Activated CD4-positive, CD25-positive, alpha-beta regulatory T cell treated with anti-CD3 and anti-CD28 coated beads, Interleukin-2, amount 50 U/mL, for 72 hours (primary cell): ENCODE data around the gene ANO6.
"Not testable (repeated sequence)": the region's sequence is repeated elsewhere in the genome, so short reads cannot be mapped to it uniquely, and the experiment has no call there.

Experiments
- DNase-seq: peaks from one replicate; pipeline ENCODE4 v3.0.0; 2021

ANO6 gene

DNA sequence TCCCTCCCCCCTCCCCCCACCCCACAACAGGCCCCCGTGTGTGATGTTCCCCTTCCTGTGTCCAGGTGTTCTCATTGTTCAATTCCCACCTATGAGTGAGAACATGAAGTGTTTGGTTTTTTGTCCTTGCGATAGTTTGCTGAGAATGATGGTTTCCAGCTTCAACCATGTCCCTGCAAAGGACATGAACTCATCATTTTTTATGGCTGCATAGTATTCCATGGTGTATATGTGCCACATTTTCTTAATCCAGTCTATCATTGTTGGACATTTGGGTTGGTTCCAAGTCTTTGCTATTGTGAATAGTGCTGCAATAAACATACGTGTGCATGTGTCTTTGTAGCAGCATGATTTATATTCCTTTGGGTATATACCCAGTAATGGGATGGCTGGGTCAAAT, 101.4 kb downstream of the ANO6 start:
- DNase-seq = not testable (repeated sequence)

DNA sequence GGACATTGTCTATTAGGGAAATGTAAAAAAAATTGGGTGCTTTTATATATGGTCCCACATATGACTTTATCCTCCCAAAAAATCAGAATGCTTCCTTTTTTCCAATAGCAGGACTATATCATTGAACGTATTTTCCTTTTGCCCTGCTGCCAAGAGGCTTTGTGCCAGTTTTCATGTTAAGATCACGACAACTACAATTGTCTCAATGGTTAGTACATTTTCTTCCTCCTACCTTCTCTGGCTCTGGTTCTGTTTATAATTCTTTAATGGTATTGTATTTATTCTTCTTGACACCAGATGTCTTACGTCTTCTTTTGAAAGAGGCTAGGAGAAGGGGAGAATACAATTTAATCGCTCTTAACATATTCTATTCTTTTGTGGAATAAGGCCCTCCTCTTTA, 106.9 kb downstream of the ANO6 start:
- DNase-seq = no peak

DNA sequence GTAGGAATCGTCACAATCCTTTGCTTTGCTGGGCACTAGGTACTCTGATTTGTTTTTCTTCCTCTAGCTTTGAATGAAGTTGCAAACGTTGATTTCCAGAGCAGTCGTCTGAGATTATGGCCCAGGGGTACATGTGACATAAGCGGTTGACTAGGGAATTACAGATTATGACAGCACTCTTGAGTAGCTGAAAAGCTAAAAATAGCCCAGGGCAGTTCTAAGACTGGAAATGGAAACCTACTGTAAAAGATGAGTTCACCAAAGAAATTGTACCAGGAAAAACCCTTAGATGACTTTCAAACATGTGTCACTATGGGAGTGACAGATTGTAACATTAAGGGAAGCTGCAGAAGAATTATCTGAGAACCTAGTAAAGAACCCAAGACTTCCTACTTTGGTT, 108.5 kb downstream of the ANO6 start:
- DNase-seq = no peak

DNA sequence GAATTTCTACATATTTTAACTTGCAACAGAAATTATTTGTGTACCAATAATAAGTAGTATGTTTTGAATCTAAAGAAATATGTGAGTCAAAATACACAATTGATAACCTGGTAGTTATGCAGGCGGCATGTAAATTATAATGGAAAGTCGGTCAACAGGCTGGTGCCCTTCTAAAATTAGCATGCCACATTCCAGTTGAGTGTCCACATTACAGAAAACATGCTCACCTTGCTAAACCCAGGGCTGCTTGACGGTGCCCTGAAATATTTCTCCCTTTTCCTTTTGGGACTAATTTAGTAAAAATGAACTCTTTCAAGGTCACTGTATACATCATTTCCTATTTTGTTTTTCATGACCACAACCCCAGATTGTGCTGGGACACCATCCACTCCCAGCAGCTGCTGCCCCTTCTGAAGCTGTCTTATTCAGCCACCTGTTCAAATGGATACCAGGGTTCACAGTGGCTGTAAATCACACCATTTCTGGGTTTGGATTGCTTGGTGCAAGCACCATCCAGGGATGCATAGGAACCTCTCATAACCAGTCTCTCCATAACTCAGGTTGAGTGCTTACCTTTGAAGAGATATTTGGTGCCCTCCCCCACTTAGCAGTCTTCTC, 110.6 kb downstream of the ANO6 start:
- DNase-seq = no peak

DNA sequence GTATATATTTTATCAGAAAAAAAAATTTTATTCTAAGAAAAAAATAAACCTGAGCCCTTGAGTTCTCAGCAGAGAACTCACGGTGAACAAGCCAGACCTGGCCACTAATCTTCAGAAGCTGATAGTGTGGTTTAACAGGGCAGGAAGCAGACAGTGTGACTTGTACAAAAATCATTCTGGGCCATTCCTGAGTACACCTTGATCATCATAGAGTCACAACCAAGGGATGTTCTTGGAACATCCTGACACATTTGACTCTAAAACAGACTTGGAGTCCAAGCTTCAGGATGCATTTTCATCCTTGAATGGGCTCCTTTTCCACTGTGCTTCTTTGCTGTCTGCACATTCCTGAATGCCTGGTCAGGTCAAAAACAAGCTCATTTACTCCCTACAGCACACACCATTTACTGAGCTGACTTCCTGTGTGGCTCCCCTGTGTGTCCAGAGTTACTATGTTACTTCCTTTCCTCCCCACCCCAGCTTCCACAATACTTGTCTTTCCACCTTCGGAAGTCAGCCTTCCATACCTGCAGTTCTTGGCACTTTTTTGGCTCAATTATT, 112.0 kb downstream of the ANO6 start:
- no peak for DNase-seq

DNA sequence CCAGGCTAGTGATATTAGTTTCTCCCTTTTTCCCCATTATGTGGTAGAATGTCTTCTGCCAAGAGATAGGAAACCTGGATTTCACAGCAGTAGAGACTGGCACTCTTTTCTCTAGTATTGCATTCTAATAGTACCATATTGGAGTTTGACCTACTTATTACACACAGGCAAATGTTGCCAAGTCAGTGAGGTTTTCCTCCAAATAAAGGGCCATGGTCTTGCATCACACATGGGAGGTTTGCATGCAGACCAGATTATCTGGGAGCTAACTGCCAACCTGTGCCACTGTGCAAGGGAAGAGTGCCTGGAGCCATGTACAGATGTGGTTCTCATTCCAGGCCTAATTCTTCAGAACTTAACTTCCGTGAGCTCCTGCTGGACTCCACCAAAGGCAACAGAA, 113.3 kb downstream of the ANO6 start:
- no peak for DNase-seq

DNA sequence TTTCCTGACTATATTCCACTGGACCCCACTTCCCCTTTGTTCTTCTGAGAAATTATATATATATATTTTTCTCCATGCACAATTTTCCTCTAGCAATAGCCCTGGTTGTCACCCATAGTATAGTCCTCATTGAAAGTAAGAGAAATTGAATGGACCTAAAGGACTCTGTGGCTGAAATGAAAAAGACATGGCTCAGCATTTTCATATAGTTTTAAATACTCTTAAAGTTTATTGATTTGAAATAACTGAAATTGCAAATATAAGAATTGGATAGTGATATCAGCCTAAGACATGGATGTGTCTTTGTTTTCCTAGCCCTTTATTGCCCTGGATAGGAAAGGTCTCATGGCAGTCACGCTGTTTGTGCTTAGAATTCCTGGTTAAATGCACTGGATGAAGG, 113.8 kb downstream of the ANO6 start:
- DNase-seq = no peak

DNA sequence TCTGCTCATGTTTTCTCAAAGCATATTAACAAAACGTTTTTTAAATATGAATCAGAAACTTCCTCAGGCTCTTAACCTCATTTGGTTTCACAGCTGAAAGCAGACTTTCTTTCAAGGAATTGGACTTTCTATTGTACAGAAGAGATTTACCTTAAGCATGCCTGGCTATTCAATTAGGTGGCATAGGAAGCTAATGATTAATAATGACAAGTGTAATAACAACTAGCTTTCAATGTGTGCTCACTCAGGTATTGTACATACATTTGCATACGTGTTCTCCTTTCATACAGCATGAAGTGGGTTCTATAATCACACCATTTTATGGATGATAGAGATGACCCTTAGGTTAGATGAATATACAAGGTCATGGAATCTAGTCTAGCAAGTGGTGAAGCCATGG, 115.7 kb downstream of the ANO6 start:
- DNase-seq = no peak

DNA sequence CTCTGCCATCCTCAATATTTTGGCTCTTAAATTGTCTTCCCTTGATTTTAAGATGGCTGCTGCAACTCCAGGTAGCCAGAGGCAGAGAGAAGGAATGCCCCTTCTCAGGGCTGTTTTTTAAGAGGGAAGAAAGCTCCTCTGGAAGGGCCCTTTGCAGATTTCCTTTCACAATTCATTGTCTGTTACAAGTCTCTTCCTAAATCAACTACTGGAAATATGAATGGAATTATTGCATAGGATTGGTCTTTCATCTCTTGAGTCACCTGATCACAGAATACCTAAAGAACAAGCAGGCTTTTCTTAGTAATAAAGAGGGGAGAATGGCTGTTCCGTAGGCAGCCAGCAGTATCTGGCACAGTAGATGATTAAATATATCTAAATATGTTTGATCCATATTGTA, 118.5 kb downstream of the ANO6 start:
- no peak for DNase-seq

DNA sequence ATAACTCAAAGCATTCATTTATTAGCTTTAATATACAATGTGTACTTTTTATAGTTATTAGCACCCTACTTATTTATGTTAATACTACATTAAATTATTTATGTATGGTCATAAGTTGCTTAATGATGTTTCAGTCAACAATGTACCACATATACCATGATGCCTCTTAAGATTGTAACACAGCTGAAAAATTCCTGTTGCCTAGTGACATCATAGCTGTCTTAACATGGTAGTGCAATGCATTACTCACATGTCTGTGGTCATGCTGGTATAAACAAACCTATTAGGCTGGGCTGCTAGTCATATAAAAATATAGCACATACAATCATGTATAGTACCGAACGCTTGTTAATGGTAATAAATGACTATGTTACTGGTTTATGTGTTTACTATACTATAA, 120.4 kb downstream of the ANO6 start:
- DNase-seq = no peak

DNA sequence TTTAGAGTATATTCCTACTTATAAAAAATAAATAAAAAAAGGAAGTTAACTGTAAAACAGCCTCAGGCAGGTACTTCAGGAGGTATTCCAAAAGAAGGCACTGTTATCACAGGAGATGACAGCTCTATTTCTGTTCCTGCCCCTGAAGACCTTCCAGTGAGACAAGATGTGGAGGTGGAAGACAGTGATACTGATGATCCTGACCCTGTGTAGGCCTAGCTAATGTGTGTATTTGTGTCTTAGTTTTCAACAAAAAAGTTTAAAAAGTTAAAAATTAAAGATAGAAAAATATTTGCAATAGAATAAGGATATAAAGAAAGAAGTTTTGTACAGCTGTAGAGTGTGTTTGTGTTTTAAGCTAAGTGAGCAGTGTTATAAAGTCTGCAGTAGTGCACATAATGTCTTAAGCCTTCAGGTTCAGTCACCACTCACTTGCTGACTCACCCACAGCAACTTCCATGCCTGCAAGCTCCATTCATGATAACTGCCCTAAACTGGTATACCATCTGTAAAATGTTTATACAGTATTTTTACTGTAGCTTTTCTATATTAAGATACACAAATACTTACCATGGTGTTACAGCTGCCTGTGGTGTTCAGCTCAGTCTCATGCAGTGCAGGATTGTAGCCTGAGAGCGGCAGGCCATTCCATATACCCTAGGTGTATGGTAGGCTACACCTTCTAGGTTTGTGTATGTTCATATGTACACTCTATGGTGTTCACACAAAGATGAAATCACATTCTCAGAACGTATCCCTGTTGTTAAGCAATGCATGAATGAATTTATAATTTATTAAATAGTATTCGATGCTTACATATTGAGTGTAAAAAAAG, 121.1 kb downstream of the ANO6 start:
- no peak for DNase-seq

DNA sequence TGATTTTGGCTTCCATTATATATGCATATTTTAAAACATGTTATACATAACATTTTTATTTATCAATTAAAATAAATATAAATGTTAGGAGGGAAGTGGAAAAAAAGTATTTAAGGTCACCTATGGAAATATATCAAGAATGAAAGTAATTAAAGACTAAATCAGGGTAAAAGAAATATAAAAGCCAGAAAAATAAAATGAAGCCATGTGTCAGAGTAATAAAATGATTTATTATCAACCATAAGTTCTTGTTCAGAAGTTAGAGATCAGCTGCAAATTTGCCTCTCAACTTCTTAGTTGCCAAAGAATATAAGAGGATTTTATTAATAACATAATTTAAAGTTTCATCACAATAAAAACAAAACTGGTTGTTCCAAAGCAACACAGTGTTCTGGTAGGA, 121.9 kb downstream of the ANO6 start:
- no peak for DNase-seq

DNA sequence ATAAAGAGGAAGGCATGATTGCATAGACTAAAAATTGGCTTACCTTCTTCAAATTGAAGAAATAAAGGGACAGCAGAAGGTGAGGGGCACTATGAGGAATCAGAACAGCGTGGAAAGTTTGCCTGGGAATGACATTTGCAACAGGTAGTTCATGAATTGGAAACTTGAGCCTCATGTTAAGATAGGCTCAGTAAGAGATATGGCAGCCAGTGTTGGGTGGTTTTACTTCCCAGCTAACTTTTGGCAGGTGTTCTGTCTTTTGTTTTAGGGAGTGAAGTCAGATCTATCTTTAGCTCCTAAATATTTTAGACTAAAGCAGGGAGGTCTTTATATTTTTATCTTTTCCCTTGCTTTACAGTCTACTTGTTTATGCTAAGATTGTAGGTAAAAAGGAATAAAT, 122.4 kb downstream of the ANO6 start:
- DNase-seq = no peak

DNA sequence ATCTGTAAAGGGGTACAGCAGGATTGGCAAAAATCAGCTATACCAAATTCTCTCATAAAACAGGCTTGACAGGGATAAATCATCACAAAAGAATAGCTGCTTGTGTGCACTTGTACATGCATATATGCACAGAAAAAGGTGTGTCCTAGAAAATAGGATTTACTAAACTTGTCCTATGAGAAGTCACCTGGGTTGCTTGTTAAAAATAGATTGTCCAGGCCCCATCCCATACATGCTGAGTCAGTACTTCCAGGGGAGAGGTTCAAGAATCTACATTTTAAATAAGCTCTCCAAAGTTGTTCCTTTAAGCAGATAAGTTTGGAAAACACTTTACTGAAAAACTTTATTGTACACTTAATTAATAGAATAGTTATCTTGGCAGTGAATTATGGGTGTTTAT, 123.1 kb downstream of the ANO6 start:
- DNase-seq = no peak

DNA sequence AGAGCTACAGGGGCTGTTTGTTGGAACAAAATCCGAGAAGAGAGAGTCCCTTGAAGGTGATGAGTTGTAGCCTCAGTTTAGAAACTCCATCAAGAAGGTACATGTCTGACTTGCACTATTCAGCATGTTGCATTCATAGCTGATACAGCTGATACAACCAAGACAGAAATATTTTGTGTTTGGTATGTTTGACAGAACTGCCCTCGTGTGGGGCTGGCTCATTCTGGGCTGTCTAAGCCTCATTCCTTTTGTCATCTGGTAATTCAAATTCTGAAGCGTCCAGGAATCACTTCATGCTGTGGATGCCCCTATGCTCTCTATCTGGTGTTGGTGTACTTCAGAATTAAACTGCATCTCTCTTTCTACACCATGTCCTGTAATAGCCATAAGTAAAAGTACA, 126.3 kb downstream of the ANO6 start:
- no peak for DNase-seq

DNA sequence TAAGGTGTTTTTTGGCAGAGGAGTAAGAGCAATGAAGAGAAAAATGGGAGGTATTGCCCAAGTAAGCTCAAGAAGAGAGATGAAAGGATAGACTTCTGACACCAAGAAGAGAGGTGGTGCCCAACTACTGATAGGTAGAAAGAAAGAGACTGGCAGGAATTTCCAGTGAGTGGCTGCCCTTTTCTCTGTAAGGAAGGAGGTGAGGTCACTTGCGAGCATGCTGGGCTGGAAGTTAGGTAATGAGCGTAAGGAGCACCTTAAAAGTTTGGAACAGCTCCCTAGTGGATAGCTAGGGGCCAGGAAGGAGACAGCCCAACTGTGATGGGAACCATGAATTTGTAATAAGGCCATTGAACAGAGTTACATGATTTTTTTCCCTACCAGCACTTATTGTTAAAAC, 127.0 kb downstream of the ANO6 start:
- no peak for DNase-seq

DNA sequence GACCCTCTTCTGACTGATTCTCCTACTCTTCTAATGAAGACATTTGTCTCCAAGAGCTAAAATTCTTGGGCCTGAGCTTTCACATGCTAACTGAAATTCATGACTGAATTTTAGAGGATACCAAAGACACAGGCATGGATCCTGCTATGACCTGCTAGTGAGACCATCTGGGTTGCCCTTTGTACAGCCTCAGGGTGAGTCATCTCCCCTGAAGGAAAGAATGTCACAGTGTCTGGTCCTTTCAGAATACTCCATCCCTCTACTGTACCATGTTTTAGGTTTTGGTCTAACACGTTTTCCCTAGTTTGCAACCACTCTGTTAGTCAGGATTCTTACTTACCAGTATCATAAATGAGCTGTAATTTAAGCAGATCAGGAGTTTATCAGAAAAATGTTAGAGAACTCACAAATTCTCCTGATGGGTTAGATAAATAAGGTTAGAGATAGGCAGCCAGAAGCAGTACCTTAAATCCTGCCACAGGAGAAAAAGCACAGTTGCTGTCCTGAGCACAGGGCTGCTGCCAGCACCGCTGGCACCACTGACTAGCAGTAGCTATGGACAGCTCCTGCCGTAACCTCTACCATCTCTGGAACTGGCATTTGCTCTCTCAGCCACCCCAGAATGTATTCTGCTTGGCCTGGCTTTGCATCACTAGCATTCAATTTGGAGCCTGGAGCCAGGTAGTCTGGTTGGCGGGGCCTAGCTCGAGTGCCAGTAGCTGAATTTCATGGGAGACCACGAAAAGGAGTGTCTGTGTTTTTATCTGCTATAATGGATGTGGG, 127.6 kb downstream of the ANO6 start:
- no peak for DNase-seq

DNA sequence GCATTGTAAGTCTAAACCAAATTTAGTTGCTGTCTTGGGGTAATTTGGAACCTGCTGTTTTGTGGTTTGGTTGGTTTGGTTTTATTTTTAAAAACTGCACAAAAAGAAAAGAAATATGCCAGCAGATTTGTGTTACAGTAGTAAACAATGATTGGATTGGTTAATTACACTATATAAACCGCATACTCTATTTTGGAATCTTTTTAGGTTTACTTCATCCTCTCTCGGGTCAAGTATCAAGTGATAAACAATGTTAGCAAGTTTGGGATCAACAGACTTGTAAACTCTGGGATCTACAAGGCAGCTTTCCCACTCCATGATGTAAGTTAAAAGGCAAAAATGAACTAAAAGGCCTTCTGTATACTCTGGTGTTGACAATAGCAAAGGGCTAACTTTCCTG, 132.4 kb downstream of the ANO6 start:
- DNase-seq = no peak

DNA sequence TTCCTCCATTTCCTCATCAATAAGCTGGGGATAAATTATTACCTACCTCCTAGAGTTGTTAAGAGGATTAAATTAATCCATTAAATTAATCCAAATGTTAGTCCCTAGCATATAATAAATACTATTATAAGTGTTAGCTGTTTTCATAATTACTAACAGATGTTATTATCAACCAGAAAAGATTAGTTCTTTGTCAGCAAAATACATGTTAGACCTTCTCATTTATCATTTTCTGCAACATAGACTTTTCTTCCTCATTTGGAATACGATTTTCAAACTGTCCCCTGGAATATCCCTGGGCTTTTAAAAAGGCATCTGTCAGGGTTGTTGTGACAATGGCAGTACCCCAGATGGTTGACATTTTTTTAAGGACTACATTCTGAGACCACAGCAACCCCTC, 133.1 kb downstream of the ANO6 start:
- no peak for DNase-seq

DNA sequence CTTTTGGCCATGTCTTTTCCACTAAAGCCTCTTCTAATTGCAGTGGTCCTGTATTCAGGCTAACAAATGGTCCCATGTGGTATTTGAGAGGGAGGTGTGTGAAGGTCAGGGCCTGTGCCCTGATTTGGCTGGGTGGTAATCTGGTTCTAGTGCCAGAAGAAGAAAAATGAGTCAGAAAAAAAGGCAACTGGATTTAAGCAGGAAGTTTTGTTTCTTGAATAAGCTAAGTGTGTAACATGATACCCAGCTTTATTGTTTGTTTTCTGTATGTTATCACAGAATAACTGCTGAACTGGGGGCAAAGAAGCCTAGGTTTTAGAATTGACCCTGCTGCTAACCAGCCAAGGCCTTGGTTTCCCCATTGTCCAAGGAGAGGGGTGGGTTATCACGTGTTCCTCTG, 134.0 kb downstream of the ANO6 start:
- DNase-seq = no peak

DNA sequence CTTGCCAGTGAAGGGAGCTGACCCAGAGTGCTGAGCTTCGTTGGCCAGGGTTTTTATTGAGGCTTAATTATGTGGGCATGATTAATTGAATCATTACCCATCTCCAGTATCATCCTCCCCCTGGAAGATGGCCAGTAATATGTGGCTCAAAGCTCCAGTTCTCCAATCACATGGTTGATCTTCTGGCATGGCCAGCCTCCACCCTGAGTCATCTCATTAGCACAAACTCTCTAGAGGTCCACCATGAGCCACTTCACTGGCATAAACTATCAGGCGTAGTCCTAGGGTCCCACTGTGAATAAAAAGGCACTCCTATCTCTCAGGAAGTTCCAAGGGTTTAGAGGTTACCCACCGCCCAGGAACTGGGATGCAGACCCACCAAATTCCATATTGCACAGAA, 135.0 kb downstream of the ANO6 start:
- no peak for DNase-seq

DNA sequence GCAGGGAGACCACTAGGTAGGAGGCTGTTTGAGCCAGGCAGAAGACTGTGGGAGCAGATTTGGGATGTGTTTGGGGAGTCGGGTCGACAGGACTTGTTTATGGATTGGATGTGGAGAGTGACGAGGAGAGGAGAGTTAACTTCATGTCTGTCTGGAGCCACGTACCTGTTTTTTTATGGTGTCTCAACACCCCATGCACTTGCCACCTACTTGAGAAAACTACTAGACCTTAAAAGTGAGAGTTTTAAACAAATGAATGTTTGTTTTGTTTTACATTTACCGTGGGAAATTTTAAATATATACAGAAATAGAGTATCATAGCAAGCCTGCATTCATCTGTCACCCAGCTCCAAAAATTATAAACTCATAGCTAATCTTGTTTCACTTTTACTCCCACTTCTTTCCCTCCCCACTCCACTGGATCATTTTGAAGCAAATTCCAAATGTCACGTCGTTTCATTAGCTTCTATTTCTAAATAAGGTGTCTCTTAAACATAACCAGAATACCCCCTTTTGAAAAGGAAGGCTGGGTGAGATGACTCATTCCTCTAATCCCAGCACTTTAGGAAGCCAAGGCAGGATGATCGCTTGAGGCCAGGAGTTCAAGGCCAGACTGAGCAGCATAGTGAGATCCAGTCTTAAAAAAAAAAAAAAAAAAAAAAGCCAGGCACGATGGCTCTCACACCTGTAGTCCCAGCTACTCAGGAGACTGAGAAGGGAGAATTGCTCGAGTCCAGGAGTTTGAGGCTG, 136.2 kb downstream of the ANO6 start:
- no peak for DNase-seq

DNA sequence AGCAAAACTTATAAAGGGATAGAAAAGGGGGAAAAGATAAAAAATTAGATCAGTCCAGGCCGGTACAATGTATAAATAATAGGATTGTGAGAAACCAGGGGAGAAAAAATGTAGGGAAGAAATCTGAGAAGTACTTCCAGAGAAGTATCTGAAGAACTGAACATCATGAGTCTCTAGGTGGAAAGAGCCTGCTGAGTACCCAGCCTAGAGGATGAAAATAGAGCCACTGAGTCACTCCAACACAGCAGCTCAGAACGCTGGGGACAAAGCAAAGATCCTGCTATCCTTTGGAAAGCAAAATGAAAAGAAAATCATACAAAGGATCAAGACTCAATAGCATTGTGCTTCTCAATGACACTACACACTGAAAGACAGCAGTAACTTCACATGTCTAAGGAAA, 138.0 kb downstream of the ANO6 start:
- no peak for DNase-seq
